ENCODE results near the gene NKAIN2. TPM values are rescaled to one million over a fixed set of nuclear protein-coding genes. Genes with fewer than 3 reads are reported as not detected.

Gene NKAIN2
- total and polyA plus RNA-seq, 4 donors, result 16.3 to 67.0 (median 49.9) TPM

GRCh38 chr6:124073820-124074587 lies 270.3 kb downstream of the NKAIN2 start:
- DNase-seq (ENCODE audit: low read depth in 4 of 6, low spot score in 6 of 6), result no peak
- H3K27me3 ChIP-seq (ENCODE audit: control insufficient read depth, insufficient read depth, low read length), result no peaks in the 10 kb centered on the region
- H3K9me3 ChIP-seq (ENCODE audit: control insufficient read depth, insufficient read depth, low read length), result no peaks in the 10 kb centered on the region
- H3K27ac ChIP-seq (ENCODE audit: low read depth, low read length), result no peak overlapping the region
- H3K36me3 ChIP-seq (ENCODE audit: control insufficient read depth, insufficient read depth, low read length), result no peaks in the 10 kb centered on the region
- 69% methylated on average over 3 of the region's 6 CpGs for WGBS (ENCODE audit: insufficient coverage)
- no peaks in the 10 kb centered on the region for H3K4me1 ChIP-seq (ENCODE audit: control insufficient read depth, insufficient read depth, low read length)
- no peak overlapping the region for H3K4me3 ChIP-seq (ENCODE audit: low read depth, low read length)

GRCh38 chr6:124074606-124075005 lies 270.9 kb downstream of the NKAIN2 start:
- no peaks in the 10 kb centered on the region for H3K27me3 ChIP-seq (ENCODE audit: control insufficient read depth, insufficient read depth, low read length)
- H3K9me3 ChIP-seq (ENCODE audit: control insufficient read depth, insufficient read depth, low read length), result no peaks in the 10 kb centered on the region
- H3K27ac ChIP-seq (ENCODE audit: low read depth, low read length), result no peak overlapping the region
- H3K36me3 ChIP-seq (ENCODE audit: control insufficient read depth, insufficient read depth, low read length), result no peaks in the 10 kb centered on the region
- no peak for DNase-seq (ENCODE audit: low read depth in 4 of 6, low spot score in 6 of 6)
- H3K4me3 ChIP-seq (ENCODE audit: low read depth, low read length), result no peak overlapping the region
- no CpG with 5 or more reads among the region's 5 CpGs for WGBS (ENCODE audit: insufficient coverage)
- H3K4me1 ChIP-seq (ENCODE audit: control insufficient read depth, insufficient read depth, low read length), result no peaks in the 10 kb centered on the region

DNA sequence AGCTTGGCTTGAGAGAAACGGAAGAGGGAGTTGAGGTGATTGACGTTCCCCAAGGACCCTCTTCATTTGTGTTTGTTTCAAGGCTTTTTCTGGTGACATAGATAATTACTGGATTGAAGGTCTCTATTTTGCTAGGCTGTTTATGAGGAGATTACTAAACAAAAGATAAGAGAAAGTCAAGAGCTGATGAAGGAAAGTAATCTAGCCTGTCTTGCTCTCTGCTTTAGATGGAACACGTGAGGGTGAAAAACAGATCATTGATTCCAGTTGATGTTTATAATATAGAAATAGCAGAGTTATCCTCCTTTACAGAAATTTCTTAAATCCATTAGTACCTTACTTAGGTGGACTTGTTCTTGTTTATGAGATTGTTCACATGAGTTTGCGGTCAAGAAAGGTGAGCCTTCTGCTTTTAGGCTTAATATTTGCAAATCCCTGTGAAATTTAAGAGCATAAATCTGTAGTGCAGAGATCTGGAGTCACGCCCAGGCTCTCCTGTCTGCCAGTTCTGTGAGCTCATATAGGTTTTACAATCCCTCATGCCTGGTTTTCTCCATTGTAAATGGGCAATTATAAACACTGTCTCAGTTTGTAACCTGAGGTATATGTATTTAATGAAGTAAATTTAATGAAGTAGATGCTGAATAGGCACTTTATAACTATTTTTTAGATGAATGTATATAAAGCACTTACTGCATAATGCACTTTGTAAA lies 272.8 kb downstream of the NKAIN2 start:
- H3K27ac ChIP-seq (ENCODE audit: low read depth, low read length), result no peak overlapping the region

DNA sequence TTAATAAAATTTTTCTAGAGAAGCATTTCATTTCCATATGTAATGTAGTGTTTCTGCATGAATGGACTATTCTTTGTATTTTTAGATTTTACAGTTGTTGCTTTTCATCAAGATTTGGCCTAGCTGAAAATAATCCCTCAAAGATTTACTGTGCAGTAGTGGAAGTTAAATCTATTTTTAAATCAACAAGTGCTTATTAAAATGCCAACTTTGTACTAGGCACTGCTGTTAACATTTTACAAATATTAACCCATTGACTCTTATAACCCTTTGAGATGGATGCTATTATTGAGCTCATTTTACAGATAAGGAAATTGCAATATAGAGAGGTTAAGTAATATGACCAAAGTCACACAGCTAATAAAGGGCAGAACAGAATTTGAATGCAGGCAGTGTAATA lies 274.5 kb downstream of the NKAIN2 start:
- Histone ChIP-seq H3K9me3 (ENCODE audit: control insufficient read depth, insufficient read depth, low read length) (no peaks in the 10 kb centered on the region), H3K4me3 (ENCODE audit: low read depth, low read length) (no peak overlapping the region), H3K27me3 (ENCODE audit: control insufficient read depth, insufficient read depth, low read length) (no peaks in the 10 kb centered on the region), H3K27ac (ENCODE audit: low read depth, low read length) (no peak overlapping the region), H3K36me3 (ENCODE audit: control insufficient read depth, insufficient read depth, low read length) (no peaks in the 10 kb centered on the region), H3K4me1 (ENCODE audit: control insufficient read depth, insufficient read depth, low read length) (no peaks in the 10 kb centered on the region)
- no peak for DNase-seq (ENCODE audit: low read depth in 4 of 6, low spot score in 6 of 6)

More for the DNA sequence above, 272.8 kb downstream of the NKAIN2 start:
- Histone ChIP-seq H3K27me3 (ENCODE audit: control insufficient read depth, insufficient read depth, low read length) (no peaks in the 10 kb centered on the region), H3K4me3 (ENCODE audit: low read depth, low read length) (no peak overlapping the region), H3K36me3 (ENCODE audit: control insufficient read depth, insufficient read depth, low read length) (no peaks in the 10 kb centered on the region), H3K4me1 (ENCODE audit: control insufficient read depth, insufficient read depth, low read length) (no peaks in the 10 kb centered on the region), H3K9me3 (ENCODE audit: control insufficient read depth, insufficient read depth, low read length) (no peaks in the 10 kb centered on the region)
- WGBS (ENCODE audit: insufficient coverage), result 21% methylated on average over 2 of the region's 5 CpGs
- DNase-seq (ENCODE audit: low read depth in 4 of 6, low spot score in 6 of 6), result peak in 2 of 6 donors; percentile 44 to 80

- Histone ChIP-seq H3K4me1 (ENCODE audit: control insufficient read depth, insufficient read depth, low read length) (no peaks in the 10 kb centered on the region), H3K36me3 (ENCODE audit: control insufficient read depth, insufficient read depth, low read length) (no peaks in the 10 kb centered on the region), H3K9me3 (ENCODE audit: control insufficient read depth, insufficient read depth, low read length) (no peaks in the 10 kb centered on the region), H3K27ac (ENCODE audit: low read depth, low read length) (no peak overlapping the region), H3K4me3 (ENCODE audit: low read depth, low read length) (no peak overlapping the region), H3K27me3 (ENCODE audit: control insufficient read depth, insufficient read depth, low read length) (no peaks in the 10 kb centered on the region)
- no CpG with 5 or more reads among the region's 1 CpG for WGBS (ENCODE audit: insufficient coverage)
- peak in 1 of 6 donors; percentile 14 for DNase-seq (ENCODE audit: low read depth in 4 of 6, low spot score in 6 of 6)
Measured at GRCh38 chr6:124080483-124080882, 276.8 kb downstream of the NKAIN2 start.

DNA sequence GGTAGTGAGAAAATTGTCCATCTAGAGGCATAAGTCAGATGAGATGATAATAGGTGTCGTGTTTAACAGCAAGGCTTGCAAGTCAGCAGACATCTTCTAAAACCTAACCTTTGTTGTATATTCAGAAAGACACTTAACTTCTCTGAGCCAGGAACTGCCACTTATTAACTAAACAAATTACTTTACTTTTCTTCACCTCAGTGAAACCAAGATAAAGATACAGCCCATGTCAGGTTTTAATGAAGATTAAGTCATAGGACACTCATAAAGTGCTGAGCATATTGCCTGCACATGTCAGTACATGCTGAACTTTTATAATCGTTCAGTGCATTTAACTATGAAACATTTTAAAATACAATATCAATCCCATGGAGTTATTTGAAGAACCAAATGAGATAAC lies 286.8 kb downstream of the NKAIN2 start:
- WGBS (ENCODE audit: insufficient coverage), result no CpG with 5 or more reads among the region's 2 CpGs
- Histone ChIP-seq H3K4me1 (ENCODE audit: control insufficient read depth, insufficient read depth, low read length) (no peaks in the 10 kb centered on the region), H3K9me3 (ENCODE audit: control insufficient read depth, insufficient read depth, low read length) (no peaks in the 10 kb centered on the region), H3K27me3 (ENCODE audit: control insufficient read depth, insufficient read depth, low read length) (no peaks in the 10 kb centered on the region), H3K36me3 (ENCODE audit: control insufficient read depth, insufficient read depth, low read length) (no peaks in the 10 kb centered on the region), H3K27ac (ENCODE audit: low read depth, low read length) (no peak overlapping the region), H3K4me3 (ENCODE audit: low read depth, low read length) (no peak overlapping the region)
- DNase-seq (ENCODE audit: low read depth in 4 of 6, low spot score in 6 of 6), result peak in 1 of 6 donors; percentile 18

- no CpG with 5 or more reads among the region's 1 CpG for WGBS (ENCODE audit: insufficient coverage)
- Histone ChIP-seq H3K4me1 (ENCODE audit: control insufficient read depth, insufficient read depth, low read length) (no peaks in the 10 kb centered on the region), H3K27me3 (ENCODE audit: control insufficient read depth, insufficient read depth, low read length) (no peaks in the 10 kb centered on the region), H3K4me3 (ENCODE audit: low read depth, low read length) (no peak overlapping the region), H3K27ac (ENCODE audit: low read depth, low read length) (no peak overlapping the region), H3K36me3 (ENCODE audit: control insufficient read depth, insufficient read depth, low read length) (no peaks in the 10 kb centered on the region), H3K9me3 (ENCODE audit: control insufficient read depth, insufficient read depth, low read length) (peaks cover 2% of the 10 kb centered on the region)
- no peak for DNase-seq (ENCODE audit: low read depth in 4 of 6, low spot score in 6 of 6)
Measured at GRCh38 chr6:124099520-124099919, 295.9 kb downstream of the NKAIN2 start.

GRCh38 chr6:124110514-124110913 lies 306.8 kb downstream of the NKAIN2 start:
- Histone ChIP-seq H3K4me1 (ENCODE audit: control insufficient read depth, insufficient read depth, low read length) (no peaks in the 10 kb centered on the region), H3K27ac (ENCODE audit: low read depth, low read length) (no peak overlapping the region), H3K27me3 (ENCODE audit: control insufficient read depth, insufficient read depth, low read length) (no peaks in the 10 kb centered on the region), H3K4me3 (ENCODE audit: low read depth, low read length) (no peak overlapping the region), H3K9me3 (ENCODE audit: control insufficient read depth, insufficient read depth, low read length) (no peaks in the 10 kb centered on the region), H3K36me3 (ENCODE audit: control insufficient read depth, insufficient read depth, low read length) (no peaks in the 10 kb centered on the region)
- WGBS (ENCODE audit: insufficient coverage), result no CpG with 5 or more reads among the region's 4 CpGs
- no peak for DNase-seq (ENCODE audit: low read depth in 4 of 6, low spot score in 6 of 6)

DNA sequence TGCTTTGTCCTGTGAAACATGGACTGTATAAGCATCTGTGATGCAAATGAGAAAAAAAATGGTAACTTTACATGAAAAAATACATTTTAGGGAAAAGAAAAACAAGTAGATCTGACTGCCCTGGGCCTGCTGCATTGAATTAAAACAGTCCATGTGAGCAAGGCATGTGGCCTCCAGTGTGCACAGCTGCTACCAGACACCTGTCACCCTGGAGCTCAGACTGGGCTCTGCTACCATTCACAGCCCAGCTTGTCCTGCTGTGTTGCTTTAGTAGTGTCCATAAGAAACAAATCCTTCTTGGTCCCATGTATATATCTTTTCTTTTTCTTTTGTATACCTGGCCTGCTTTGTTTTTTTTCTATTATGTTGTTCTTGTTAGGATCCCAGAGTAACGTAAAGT lies 315.9 kb downstream of the NKAIN2 start:
- no CpG with 5 or more reads among the region's 1 CpG for WGBS (ENCODE audit: insufficient coverage)
- Histone ChIP-seq H3K27me3 (ENCODE audit: control insufficient read depth, insufficient read depth, low read length) (no peaks in the 10 kb centered on the region), H3K4me3 (ENCODE audit: low read depth, low read length) (no peak overlapping the region), H3K4me1 (ENCODE audit: control insufficient read depth, insufficient read depth, low read length) (no peaks in the 10 kb centered on the region), H3K27ac (ENCODE audit: low read depth, low read length) (no peak overlapping the region), H3K36me3 (ENCODE audit: control insufficient read depth, insufficient read depth, low read length) (no peaks in the 10 kb centered on the region), H3K9me3 (ENCODE audit: control insufficient read depth, insufficient read depth, low read length) (no peaks in the 10 kb centered on the region)
- peak in 1 of 6 donors; percentile 42 for DNase-seq (ENCODE audit: low read depth in 4 of 6, low spot score in 6 of 6)

All from spinal cord (tissue), 10 donors.